NCI-H526 treated with DMSO at 0.1 percent for 48 hours (cell line): ENCODE data around the gene HADHA.
A peak's percentile ranks its signal among the peaks of the same experiment; 100 is the strongest.
"Not testable (repeated sequence)": the region's sequence is repeated elsewhere in the genome, so short reads cannot be mapped to it uniquely, and the experiment has no call there.

Experiments used
- DNase-seq: peaks from one replicate; lab custom pipeline; 2025; lab: John Stamatoyannopoulos, UW

Gene HADHA

DNA sequence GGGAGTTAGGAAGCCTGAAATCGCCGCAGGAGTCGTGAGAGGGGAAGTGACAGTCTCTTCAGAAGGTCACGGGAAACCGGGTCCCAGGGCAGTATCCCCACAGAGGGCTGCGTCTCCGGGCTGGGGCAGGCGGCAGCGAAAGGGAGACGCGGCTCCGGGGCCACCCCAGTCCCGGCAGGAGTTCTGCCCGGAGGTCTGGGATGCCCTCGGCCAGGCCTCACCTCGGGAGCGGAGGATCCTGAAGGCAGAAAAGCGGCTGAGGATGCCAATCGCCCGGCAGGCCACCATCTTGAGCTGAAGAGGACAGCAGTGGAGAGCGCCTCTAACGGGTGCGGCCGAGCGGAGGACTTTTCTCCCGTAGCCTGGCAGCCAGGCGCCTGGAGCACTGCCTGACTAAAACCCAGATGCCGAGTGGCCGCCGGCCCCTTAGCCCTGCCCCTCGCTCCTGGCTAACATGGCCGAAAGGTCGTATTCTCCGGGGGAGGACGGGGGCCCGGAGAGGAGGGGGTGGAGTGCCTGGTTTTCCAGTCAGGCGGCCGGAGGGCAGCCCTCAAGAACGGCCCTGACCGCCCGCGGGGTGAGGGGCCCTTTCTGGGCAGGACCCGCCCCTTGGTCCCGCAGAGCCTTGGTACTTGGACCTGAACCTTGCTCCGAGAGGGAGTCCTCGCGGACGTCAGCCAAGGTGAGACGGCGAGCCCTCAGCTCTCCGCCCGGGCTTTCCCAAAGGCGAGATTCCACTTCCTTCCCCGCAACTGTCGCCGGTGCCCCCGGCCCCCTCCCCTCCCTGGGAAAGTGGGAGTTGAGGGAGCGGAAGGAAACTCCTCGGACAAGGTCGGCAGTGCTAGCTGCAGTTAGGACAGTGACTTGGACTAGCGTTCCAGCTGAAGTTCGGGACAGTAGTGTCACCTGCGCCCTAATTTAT, at the start of gene HADHA, which contains the start of gene HADHB:
HADHA (minus strand) TSS at position 324 of the 922 bp plus-strand sequence; CDS start at position 288, 36 bp downstream.
HADHB (plus strand) TSS at position 631 of the 922 bp plus-strand sequence. CDS start 9,316 bp downstream, outside the sequence.
- DNase-seq, result peak; percentile 91

GRCh38 chr2:26292646-26293045, 48.2 kb upstream of the HADHA start:
- no peak for DNase-seq

DNA sequence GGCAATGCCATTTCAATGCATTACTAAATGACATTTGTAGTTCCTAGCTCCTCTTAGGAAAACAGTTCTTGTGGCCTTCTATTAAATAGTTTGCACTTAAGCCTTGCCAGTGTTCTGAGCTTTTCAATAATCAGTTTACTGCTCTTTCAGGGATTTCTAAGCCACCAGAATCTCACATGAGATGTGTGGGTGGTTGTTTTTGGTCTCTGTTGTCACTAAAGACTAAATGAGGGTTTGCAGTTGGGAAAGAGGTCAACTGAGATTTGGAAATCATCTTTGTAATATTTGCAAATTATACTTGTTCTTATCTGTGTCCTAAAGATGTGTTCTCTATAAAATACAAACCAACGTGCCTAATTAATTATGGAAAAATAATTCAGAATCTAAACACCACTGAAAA, 45.6 kb upstream of the HADHA start:
- DNase-seq, result no peak

- no peak for DNase-seq
Observed at GRCh38 chr2:26285931-26286330, 41.5 kb upstream of the HADHA start.

GRCh38 chr2:26284132-26284531, 39.7 kb upstream of the HADHA start:
- DNase-seq, result no peak

GRCh38 chr2:26283606-26284005, 39.2 kb upstream of the HADHA start:
- no peak for DNase-seq

- DNase-seq, result no peak
Observed at GRCh38 chr2:26281226-26281625, 36.8 kb upstream of the HADHA start.

GRCh38 chr2:26279886-26280285, 35.5 kb upstream of the HADHA start:
- no peak for DNase-seq

GRCh38 chr2:26276484-26277227, 32.2 kb upstream of the HADHA start:
- DNase-seq, result no peak

GRCh38 chr2:26274058-26274613, 29.7 kb upstream of the HADHA start:
- no peak for DNase-seq

DNA sequence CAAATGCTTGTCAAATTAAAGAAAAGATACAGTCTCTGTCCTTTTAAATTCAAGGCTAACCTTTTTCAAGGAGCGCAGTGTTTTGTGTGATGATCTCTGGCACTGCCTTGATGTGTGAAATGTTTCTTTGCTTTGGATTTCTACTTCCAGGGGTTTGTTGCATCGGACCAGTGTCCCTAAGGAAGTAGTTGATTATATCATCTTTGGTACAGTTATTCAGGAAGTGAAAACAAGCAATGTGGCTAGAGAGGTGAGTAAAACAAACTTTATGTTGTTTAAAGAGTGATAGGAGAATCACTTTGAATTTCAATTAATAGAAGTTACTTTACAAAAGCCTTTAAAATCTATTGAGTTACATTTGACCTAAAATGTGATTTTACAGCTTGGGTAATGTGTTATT, 29.1 kb upstream of the HADHA start:
- no peak for DNase-seq

DNA sequence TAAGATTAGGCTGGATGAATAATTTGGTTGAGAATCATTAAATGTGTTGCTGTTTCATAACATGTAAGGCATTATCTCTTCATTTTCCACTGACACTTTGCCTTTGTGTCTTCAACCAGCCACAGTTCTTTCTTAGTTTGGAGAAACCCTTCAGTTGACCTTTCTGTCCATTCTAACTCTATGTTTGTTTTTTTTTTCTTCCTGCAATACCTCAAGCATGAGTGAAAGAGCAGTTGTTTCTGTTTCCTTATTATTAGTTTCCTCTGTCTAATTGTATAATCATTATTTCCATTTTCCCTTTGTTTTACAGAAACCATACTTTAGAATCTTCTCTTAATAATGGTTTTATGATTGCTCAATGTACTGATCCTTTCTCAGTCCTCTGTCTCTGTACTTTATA, 25.9 kb upstream of the HADHA start:
- DNase-seq, result no peak

DNA sequence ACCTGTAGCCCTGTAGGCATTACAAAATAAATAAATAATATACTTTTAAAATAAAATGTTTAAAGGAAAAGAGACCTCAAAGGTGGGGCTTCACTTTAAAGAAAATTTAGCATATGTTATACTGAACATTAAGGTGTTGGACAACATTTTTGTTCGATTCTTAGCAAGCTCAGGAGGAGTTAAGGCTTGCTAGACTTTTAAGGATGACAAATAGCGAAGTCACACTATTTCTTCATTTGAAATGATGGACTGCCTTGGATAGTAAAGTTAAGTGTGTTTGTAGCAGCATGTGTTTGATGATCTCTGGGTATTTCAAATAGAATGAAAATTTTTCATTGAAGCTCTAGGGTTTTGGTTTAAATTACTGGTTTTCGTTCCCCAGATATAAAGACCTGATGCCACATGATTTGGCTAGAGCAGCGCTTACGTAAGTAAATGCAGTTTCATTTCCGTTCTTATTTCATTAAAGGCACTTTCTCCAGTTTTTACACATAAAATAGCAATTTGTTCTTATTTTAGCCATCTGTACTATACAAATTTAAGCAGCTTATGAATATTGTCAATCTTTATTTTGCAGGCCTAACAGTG, 25.2 kb upstream of the HADHA start:
- DNase-seq, result no peak

GRCh38 chr2:26268670-26269385, 24.4 kb upstream of the HADHA start:
- DNase-seq, result not testable (repeated sequence)

GRCh38 chr2:26268213-26268612, 23.8 kb upstream of the HADHA start:
- DNase-seq, result no peak

GRCh38 chr2:26258836-26259235, 14.4 kb upstream of the HADHA start:
- not testable (repeated sequence) for DNase-seq

GRCh38 chr2:26255759-26256384, 11.4 kb upstream of the HADHA start:
- DNase-seq, result no peak

- DNase-seq, result no peak
Observed at GRCh38 chr2:26251893-26252292, 7.5 kb upstream of the HADHA start.

- no peak for DNase-seq
Observed at GRCh38 chr2:26249625-26250024, 5.2 kb upstream of the HADHA start.

- no peak for DNase-seq
Observed at GRCh38 chr2:26246818-26247217, 2.4 kb upstream of the HADHA start.

DNA sequence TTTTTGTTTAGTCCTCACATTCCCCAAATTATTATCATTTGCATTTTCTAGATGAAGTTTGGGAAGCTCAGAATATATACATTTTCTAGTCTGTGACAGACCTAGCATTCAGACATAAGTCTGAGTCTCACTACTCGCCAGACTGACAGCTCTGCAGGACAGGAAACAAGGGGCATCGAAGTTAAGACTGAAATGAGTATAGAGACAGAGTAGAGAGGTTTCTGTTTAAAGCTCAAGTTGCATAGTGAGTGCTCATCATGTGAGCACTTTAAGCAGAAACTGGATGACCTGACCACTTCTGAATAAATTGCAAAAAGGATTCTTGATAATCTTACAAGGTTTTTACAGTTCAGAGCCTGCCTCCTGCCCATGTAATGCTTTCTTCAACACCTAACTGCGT, 1.4 kb upstream of the HADHA start:
- no peak for DNase-seq
